ENCODE measurements around the gene SBK2.
"Not testable (repeated sequence)": the region's sequence is repeated elsewhere in the genome, so short reads cannot be mapped to it uniquely, and the experiment has no call there.

Gene SBK2

GRCh38 chr19:55535965-55536350 is 975 bp downstream of the SBK2 start:
- Histone ChIP-seq H3K36me3 (ENCODE audit: control insufficient read depth, insufficient read depth, low read length) (no peaks in the 10 kb centered on the region), H3K27ac (no peak overlapping the region), H3K4me2 (ENCODE audit: low read length) (no peak overlapping the region), H2AFZ (no peak overlapping the region), H3K4me3 (ENCODE audit: low read depth, low read length) (no peak overlapping the region), H3K27me3 (ENCODE audit: control insufficient read depth, insufficient read depth, low read length) (no peaks in the 10 kb centered on the region), H3K79me2 (no peaks in the 10 kb centered on the region), H3K9ac (no peak overlapping the region), H3K9me3 (ENCODE audit: control insufficient read depth, low read length) (no peaks in the 10 kb centered on the region), H3K4me1 (no peaks in the 10 kb centered on the region)
- no peak for TF ChIP-seq CTCF (IDR thresholded peaks at IDR 0.05)

GRCh38 chr19:55535173-55535964 is 1.6 kb downstream of the SBK2 start:
- no peak overlapping the region for H3K9ac ChIP-seq
- H3K27me3 ChIP-seq (ENCODE audit: control insufficient read depth, insufficient read depth, low read length): no peaks in the 10 kb centered on the region
- H3K4me2 ChIP-seq (ENCODE audit: low read length): no peak overlapping the region
- H3K36me3 ChIP-seq (ENCODE audit: control insufficient read depth, insufficient read depth, low read length): no peaks in the 10 kb centered on the region
- no peak for TF ChIP-seq CTCF (IDR thresholded peaks at IDR 0.05)
- no peak overlapping the region for H3K27ac ChIP-seq
- H2AFZ ChIP-seq: no peak overlapping the region
- H3K9me3 ChIP-seq (ENCODE audit: control insufficient read depth, low read length): no peaks in the 10 kb centered on the region
- no peak overlapping the region for H3K4me3 ChIP-seq (ENCODE audit: low read depth, low read length)
- no peaks in the 10 kb centered on the region for H3K79me2 ChIP-seq
- H3K4me1 ChIP-seq: no peaks in the 10 kb centered on the region

GRCh38 chr19:55534280-55534679 is 2.7 kb downstream of the SBK2 start:
- not testable (repeated sequence) for H3K4me3 ChIP-seq (ENCODE audit: low read depth, low read length); H3K4me2 ChIP-seq (ENCODE audit: low read length); H3K27me3 ChIP-seq (ENCODE audit: control insufficient read depth, insufficient read depth, low read length); H2AFZ ChIP-seq; H3K9me3 ChIP-seq (ENCODE audit: control insufficient read depth, low read length); H3K9ac ChIP-seq; H3K4me1 ChIP-seq; H3K79me2 ChIP-seq; H3K27ac ChIP-seq; H3K36me3 ChIP-seq (ENCODE audit: control insufficient read depth, insufficient read depth, low read length)

GRCh38 chr19:55530996-55531395 is 5.9 kb downstream of the SBK2 start:
- H3K27me3 ChIP-seq (ENCODE audit: control insufficient read depth, insufficient read depth, low read length): no peaks in the 10 kb centered on the region
- H3K79me2 ChIP-seq: no peaks in the 10 kb centered on the region
- H3K9me3 ChIP-seq (ENCODE audit: control insufficient read depth, low read length): no peaks in the 10 kb centered on the region
- H3K4me2 ChIP-seq (ENCODE audit: low read length): no peak overlapping the region
- TF ChIP-seq CTCF (IDR thresholded peaks at IDR 0.05): no peak
- H2AFZ ChIP-seq: no peak overlapping the region
- H3K9ac ChIP-seq: no peak overlapping the region
- H3K36me3 ChIP-seq (ENCODE audit: control insufficient read depth, insufficient read depth, low read length): no peaks in the 10 kb centered on the region
- H3K4me1 ChIP-seq: peaks cover 6% of the 10 kb centered on the region
- H3K4me3 ChIP-seq (ENCODE audit: low read depth, low read length): no peak overlapping the region
- no peak overlapping the region for H3K27ac ChIP-seq

- H3K36me3 ChIP-seq (ENCODE audit: control insufficient read depth, insufficient read depth, low read length): no peaks in the 10 kb centered on the region
- no peaks in the 10 kb centered on the region for H3K9me3 ChIP-seq (ENCODE audit: control insufficient read depth, low read length)
- H3K4me1 ChIP-seq: peaks cover 7% of the 10 kb centered on the region
- no peak overlapping the region for H3K27ac ChIP-seq
- no peaks in the 10 kb centered on the region for H3K79me2 ChIP-seq
- no peak overlapping the region for H3K4me3 ChIP-seq (ENCODE audit: low read depth, low read length)
- no peak for TF ChIP-seq CTCF (IDR thresholded peaks at IDR 0.05)
- no peak overlapping the region for H3K9ac ChIP-seq
- H3K27me3 ChIP-seq (ENCODE audit: control insufficient read depth, insufficient read depth, low read length): no peaks in the 10 kb centered on the region
- no peak overlapping the region for H2AFZ ChIP-seq
- H3K4me2 ChIP-seq (ENCODE audit: low read length): no peak overlapping the region
Observed at GRCh38 chr19:55529636-55530234, 7.2 kb downstream of the SBK2 start.

All from parathyroid adenoma (tissue), 2 donors.